Karpas-422 (cell line): ENCODE measurements around the gene MMP14. TPM values are rescaled to one million over a fixed set of nuclear protein-coding genes. Genes with fewer than 3 reads are reported as not detected.
"Not testable (repeated sequence)": the region's sequence is repeated elsewhere in the genome, so short reads cannot be mapped to it uniquely, and the experiment has no call there.

Source experiments
- DNase-seq: peaks from one replicate; pipeline ENCODE4 v3.0.0-alpha.2; 2015
- H2AFZ ChIP-seq: fragments of 200-600 bp; sonication (generic); 2 replicates; pipeline ENCODE4 v1.6.1; 2014; ENCODE audit warnings: antibody characterized with exemption, low read length, mixed read lengths
- H3K27ac ChIP-seq: fragments of 200-600 bp; sonication (generic); 2 replicates; pipeline ENCODE4 v1.5.1; 2014; ENCODE audit warnings: mild to moderate bottlenecking, low read length, moderate library complexity
- H3K27me3 ChIP-seq: fragments of 200-600 bp; sonication (generic); 2 replicates; pipeline ENCODE4 v1.6.1; 2014; ENCODE audit warnings: low read length, mixed read lengths
- H3K36me3 ChIP-seq: fragments of 200-600 bp; sonication (generic); 2 replicates; pipeline ENCODE4 v1.6.1; 2014; ENCODE audit warnings: low read length, mixed read lengths; ENCODE audit not compliant: insufficient read depth
- H3K4me1 ChIP-seq: fragments of 200-600 bp; sonication (generic); 2 replicates; pipeline ENCODE4 v1.6.1; 2014; ENCODE audit warnings: mild to moderate bottlenecking, low read length, mixed read lengths
- H3K4me2 ChIP-seq: fragments of 200-600 bp; sonication (generic); 2 replicates; pipeline ENCODE4 v1.6.1; 2014; ENCODE audit warnings: low read length, low read depth, mild to moderate bottlenecking; ENCODE audit not compliant: poor library complexity, severe bottlenecking
- H3K4me3 ChIP-seq: fragments of 200-600 bp; sonication (generic); 2 replicates; pipeline ENCODE4 v1.5.1; 2014; ENCODE audit warnings: mild to moderate bottlenecking, antibody characterized with exemption, low read length, mixed read lengths
- H3K79me2 ChIP-seq: fragments of 200-600 bp; sonication (generic); 2 replicates; pipeline ENCODE4 v1.6.1; 2014; ENCODE audit warnings: mild to moderate bottlenecking, low read length, mixed read lengths
- H3K9ac ChIP-seq: fragments of 200-600 bp; sonication (generic); 2 replicates; pipeline ENCODE4 v1.6.0; 2014; ENCODE audit warnings: low read length
- H3K9me2 ChIP-seq: fragments of 200-600 bp; sonication (generic), shearing (Covaris generic); replicated peaks from 2 replicates; pipeline ENCODE4 v1.6.0; 2014; ENCODE audit warnings: mild to moderate bottlenecking, low read length, moderate library complexity; ENCODE audit not compliant: insufficient read depth
- H3K9me3 ChIP-seq: fragments of 300-700, 200-600 bp; sonication (generic); 2 replicates; pipeline ENCODE4 v1.6.1; 2014; ENCODE audit warnings: low read length, mixed read lengths
- H4K20me1 ChIP-seq: fragments of 200-600 bp; sonication (generic); 2 replicates; pipeline ENCODE4 v1.6.1; 2014; ENCODE audit warnings: mild to moderate bottlenecking, antibody characterized with exemption, low read length, low read depth; ENCODE audit not compliant: insufficient read depth
- total RNA-seq: library from RNA; depleted of rRNA; stranded (reverse); fragments of >200 nt; shearing (Covaris generic); gene quantifications from 2 replicates; pipeline ENCODE4 v1.2.3, GENCODE V29; 2014; ENCODE audit warnings: low replicate concordance

MMP14 gene
- total RNA-seq, 1 experiment from 2014 or later, result 1.9 TPM

DNA sequence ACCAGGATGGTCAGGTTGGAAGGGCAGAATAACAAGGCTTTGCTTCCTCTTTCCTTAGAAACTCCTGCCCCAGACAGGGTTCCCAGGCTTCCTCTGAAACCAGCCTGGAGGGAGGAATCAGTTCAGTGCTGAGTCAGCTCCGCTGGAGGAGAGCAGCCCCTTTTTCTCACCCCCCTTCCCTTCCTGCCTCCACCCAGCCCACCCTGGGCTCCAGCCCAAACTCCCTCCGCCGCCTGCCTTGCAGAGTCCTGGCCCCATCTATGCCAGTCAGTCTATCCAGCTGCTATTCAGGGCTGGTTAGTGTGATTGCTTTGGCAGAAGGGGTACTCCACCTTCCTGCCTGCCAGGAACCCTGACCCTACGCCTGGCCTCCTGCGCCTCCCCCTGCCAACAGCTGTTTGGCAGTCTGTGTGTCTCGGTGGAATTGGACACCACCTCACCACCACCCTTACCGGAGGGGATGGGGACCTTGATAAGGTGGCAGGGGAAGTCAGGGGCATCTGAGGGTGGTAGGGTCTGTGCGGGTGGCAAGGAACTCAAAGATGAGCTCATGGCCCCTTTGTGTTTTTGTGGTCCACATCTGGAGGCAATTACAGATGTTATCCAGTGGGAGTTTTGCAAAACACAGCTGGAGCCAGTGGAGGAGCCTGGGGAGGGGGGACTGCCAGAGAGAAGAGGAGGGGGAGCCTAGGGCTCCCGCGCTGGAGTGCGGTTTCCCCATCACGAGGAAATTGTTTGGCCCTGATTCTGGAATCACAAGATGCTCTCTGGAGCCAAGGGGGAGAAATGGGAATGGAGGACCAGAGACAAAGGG is 12.2 kb downstream of the MMP14 start:
- Histone ChIP-seq H3K9me2 (no peaks in the 10 kb centered on the region), H3K27me3 (no peaks in the 10 kb centered on the region), H4K20me1 (no peaks in the 10 kb centered on the region), H3K4me2 (no peak overlapping the region), H3K9ac (no peak overlapping the region), H3K79me2 (no peaks in the 10 kb centered on the region), H3K4me3 (no peak overlapping the region), H2AFZ (no peak overlapping the region), H3K9me3 (no peaks in the 10 kb centered on the region), H3K36me3 (no peaks in the 10 kb centered on the region), H3K4me1 (peaks cover 3% of the 10 kb centered on the region), H3K27ac (no peak overlapping the region)
- DNase-seq, result no peak

DNA sequence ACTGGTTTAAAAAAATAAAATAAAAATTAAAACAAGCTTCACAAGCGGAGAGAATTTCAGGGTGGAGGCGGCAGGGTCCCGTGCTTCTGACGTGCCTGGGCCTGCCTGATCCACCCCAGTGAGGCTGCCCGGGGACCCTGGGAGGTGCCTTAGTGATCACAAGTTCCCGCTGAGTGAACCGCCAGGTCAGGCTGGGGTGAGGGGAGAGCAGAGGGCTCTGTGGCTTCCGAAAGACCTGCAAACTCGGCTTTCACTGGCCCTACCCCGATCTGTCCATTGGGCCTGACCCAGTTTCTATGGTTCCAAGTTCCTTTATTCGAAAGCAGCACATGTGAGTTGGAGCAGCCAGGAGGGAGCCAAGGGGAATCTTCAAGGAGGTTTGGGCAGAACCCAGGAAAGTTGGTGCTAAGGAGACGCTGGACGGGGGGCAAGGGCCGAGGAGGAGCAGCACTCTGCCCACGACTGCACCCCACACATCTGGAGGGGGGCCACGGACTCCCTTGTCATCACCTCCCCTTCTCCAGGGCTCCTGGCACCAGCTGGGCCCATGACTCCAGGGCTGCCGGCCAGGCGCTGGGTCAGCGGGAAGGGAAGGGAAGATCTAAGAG is 12.9 kb downstream of the MMP14 start:
- Histone ChIP-seq H2AFZ (no peak overlapping the region), H3K4me2 (no peak overlapping the region), H3K27me3 (no peaks in the 10 kb centered on the region), H3K27ac (no peak overlapping the region), H3K79me2 (no peaks in the 10 kb centered on the region), H3K9me3 (no peaks in the 10 kb centered on the region), H4K20me1 (no peaks in the 10 kb centered on the region), H3K4me1 (peaks cover 3% of the 10 kb centered on the region), H3K4me3 (no peak overlapping the region), H3K36me3 (no peaks in the 10 kb centered on the region), H3K9ac (no peak overlapping the region), H3K9me2 (no peaks in the 10 kb centered on the region)
- DNase-seq, result no peak

DNA sequence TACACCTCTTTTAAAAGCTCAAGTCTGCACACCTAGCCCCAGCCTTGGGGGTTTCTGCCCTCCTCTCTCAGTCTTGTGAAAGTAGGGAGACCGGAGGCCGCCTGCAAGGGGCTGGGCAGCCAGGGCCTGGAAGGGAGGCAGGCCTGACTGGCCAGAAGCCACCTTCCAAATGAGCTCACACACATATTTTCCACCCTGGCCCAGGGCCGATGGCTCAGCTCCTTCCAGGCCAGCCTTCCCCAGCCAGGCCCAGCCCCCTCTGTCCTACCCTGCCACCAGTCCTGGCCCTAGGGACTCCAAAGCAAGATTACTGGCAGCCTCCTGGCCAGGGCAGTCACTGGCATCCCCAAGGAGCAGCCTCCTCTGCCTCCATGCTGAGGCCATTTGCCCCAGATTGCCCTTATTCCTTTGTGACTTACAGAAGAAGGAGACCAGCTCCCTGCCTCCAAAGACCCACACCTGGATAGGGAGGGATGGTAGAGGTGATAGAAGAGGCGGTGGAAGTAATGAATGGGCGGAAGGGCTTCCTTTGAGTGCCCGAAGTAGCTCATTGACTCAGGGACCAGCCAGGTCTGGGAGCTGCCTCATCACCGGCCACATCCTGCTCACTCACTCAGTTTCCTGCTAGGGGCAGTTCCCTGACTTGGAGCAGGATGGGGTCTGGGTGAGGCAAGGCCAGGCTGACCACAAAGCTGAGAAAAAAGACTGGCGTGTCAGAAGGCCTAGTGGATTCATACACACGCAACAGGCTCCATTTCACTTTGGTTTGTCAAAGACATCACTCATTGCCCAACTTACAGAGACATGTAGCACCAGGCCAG is 14.8 kb downstream of the MMP14 start:
- Histone ChIP-seq H3K27me3 (no peaks in the 10 kb centered on the region), H3K9me2 (no peaks in the 10 kb centered on the region), H3K27ac (no peak overlapping the region), H2AFZ (no peak overlapping the region), H3K9ac (no peak overlapping the region), H4K20me1 (no peaks in the 10 kb centered on the region), H3K9me3 (no peaks in the 10 kb centered on the region), H3K79me2 (no peaks in the 10 kb centered on the region), H3K36me3 (no peaks in the 10 kb centered on the region), H3K4me3 (no peak overlapping the region), H3K4me1 (peaks cover 3% of the 10 kb centered on the region), H3K4me2 (no peak overlapping the region)
- no peak for DNase-seq

DNA sequence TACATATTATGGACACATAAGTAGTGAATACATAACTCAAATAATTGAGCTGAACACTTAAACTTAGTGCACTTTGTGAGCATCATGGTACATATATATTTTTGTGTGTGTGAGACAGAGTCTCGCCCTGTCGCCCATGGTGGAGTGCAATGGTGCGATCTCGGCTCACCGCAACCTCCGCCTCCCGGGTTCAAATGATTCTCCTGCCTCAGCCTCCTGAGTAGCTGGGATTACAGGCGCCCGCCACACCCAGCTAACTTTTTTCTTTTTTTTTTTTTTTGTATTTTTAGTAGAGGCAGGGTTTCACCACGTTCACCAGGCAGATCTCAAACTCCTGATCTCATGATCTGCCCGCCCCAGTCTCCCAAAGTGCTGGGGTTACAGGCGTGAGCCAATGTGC is 15.8 kb downstream of the MMP14 start:
- not testable (repeated sequence) for H3K79me2 ChIP-seq, H3K4me1 ChIP-seq, H4K20me1 ChIP-seq, H2AFZ ChIP-seq, H3K27ac ChIP-seq, H3K36me3 ChIP-seq, H3K9me2 ChIP-seq, H3K9me3 ChIP-seq, H3K9ac ChIP-seq, DNase-seq, H3K4me2 ChIP-seq, H3K4me3 ChIP-seq, H3K27me3 ChIP-seq

DNA sequence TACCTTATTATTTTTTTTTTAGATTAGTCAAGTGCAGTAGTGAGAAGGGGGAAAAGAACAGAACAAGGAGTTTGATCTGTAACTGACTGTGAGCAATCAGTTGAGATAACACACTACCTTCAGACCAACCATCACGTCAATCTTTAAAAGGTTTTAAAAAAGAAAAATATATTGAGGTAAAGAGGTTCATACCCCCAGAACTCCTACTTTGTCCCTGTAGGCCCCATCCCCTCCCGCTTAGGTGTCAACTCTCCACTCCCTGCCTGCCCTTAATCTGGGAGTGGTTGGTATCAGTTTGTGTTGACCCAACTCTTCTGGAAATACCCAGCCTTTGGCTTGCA is 16.2 kb downstream of the MMP14 start:
- peak overlapping the region; percentile 81 for H3K4me2 ChIP-seq
- H3K9me3 ChIP-seq, result no peaks in the 10 kb centered on the region
- H3K27me3 ChIP-seq, result no peaks in the 10 kb centered on the region
- H4K20me1 ChIP-seq, result no peaks in the 10 kb centered on the region
- no peak overlapping the region for H3K4me3 ChIP-seq
- H3K27ac ChIP-seq, result no peak overlapping the region
- no peaks in the 10 kb centered on the region for H3K9me2 ChIP-seq
- peaks cover 3% of the 10 kb centered on the region for H3K4me1 ChIP-seq
- DNase-seq, result no peak
- H3K36me3 ChIP-seq, result no peaks in the 10 kb centered on the region
- no peak overlapping the region; the same call in 1 of the 2 replicates for H3K9ac ChIP-seq
- H2AFZ ChIP-seq, result peak overlapping the region; percentile 89
- H3K79me2 ChIP-seq, result no peaks in the 10 kb centered on the region

DNA sequence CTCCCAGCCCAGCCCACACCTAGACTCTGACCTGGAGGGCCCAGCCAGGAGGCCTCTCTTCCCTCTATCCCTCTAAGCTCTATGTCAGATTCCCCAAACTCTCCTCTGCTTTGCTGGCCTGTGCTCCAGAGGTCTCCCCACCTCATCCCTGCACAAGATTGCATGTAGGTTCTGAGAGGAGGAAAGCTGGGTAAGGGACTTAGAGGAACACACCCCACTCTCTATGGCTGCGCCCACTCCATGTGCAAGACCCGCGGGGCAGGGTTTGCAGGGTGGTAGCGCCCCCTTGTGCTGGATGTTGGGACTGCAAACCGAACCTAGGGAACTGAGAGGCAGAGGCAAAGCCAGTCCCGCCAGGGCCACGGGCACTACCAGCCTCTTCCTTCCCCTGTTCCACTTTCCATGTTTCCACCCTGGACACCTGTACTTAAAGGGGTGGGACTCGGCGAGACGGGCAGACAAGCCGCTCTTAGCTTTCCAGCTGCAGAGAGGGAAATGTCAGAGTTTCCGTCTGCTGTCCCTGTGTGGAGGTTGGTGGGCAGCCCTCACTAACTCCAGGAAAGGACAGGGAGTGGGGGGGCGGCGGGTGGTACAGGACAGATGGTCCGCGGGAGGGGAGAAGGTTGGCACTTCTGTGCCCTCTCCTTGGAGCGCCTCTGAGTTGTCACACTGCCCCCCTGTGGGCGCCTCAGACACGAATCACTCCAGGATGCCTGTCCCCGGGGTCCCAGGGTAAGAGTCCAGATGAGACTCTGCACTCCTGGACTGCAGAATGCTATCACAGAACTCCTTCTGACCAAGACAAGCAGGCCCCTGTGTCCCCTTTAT is 16.8 kb downstream of the MMP14 start:
- H3K4me1 ChIP-seq, result peaks cover 3% of the 10 kb centered on the region
- peak; percentile 98 for DNase-seq
- H3K27ac ChIP-seq, result no peak overlapping the region
- no peaks in the 10 kb centered on the region for H3K9me2 ChIP-seq
- peak overlapping the region; percentile 89 for H2AFZ ChIP-seq
- H3K9ac ChIP-seq, result peak overlapping the region; percentile 71
- H3K36me3 ChIP-seq, result no peaks in the 10 kb centered on the region
- H3K27me3 ChIP-seq, result no peaks in the 10 kb centered on the region
- H3K4me2 ChIP-seq, result peak overlapping the region; percentile 81
- no peaks in the 10 kb centered on the region for H4K20me1 ChIP-seq
- peak overlapping the region; percentile 65 for H3K4me3 ChIP-seq
- H3K79me2 ChIP-seq, result no peaks in the 10 kb centered on the region
- H3K9me3 ChIP-seq, result no peaks in the 10 kb centered on the region

DNA sequence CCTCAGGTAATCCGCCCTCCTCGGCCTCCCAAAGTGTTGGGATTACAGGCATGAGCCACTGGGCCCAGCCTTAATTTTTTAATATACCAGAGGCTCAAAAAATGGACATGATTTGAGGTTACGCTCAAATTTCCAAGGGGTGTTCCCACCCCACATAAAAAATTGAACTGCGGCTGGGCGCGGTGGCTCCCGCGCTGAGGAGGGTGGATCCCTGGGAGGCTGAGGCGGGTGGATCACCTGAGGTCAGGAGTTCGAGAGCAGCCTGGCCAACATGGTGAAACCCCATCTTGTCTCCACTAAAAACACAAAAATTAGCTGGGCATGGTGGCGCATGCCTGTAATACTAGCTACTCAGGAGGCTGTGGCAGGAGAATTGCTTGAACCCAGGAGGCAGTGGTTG is 17.9 kb downstream of the MMP14 start:
- H3K79me2 ChIP-seq, H3K27me3 ChIP-seq, H3K9me3 ChIP-seq, H2AFZ ChIP-seq, H3K27ac ChIP-seq, H3K4me2 ChIP-seq, H3K36me3 ChIP-seq, H3K9ac ChIP-seq, H3K4me3 ChIP-seq, H3K9me2 ChIP-seq, H3K4me1 ChIP-seq, DNase-seq, H4K20me1 ChIP-seq: not testable (repeated sequence)
